ENCODE results near the gene HMG20A. TPM values are rescaled to one million over a fixed set of nuclear protein-coding genes. Genes with fewer than 3 reads are reported as not detected.

HMG20A gene
- total RNA-seq, 3 donors from 2014 or later (not counting 1 experiment from before 2014, with no cell fraction given): 48.4 to 71.0 (median 53.9) TPM

DNA sequence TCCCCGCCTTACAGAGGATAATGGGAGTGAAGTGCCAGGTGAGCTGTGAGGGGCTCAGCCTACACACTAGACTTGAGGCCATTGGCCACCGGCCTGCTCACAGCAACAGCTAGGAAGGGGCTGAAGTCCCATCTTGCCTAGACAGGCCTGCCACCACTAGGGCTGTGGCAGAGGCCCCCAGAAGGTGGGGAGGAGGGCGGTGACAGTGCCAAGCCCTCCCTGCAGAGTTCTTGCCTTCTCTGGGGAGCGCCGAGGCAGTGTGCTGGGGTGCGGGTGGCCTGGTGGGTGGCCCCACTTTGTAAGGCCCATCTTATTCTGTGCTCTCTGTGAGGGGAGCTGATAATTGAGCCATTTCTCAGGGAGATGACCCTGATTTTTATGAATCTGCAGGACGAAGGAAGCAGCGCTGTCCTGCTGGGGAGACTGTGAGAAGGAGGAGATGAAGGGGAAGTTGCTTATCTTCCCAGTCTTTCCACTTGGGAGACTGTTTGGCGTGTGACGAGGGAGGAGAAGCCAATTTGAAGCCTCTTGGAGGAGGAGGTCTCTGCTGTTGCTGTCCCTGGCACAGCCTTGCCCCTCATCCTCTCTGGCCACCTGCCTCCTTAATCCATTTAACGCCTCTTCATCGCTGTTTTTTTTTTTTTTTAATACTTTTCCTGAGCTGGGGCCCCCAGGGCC lies 107.7 kb downstream of the HMG20A start:
- 95% methylated on average over 12 of the region's 12 CpGs for WGBS (ENCODE audit: insufficient coverage)

DNA sequence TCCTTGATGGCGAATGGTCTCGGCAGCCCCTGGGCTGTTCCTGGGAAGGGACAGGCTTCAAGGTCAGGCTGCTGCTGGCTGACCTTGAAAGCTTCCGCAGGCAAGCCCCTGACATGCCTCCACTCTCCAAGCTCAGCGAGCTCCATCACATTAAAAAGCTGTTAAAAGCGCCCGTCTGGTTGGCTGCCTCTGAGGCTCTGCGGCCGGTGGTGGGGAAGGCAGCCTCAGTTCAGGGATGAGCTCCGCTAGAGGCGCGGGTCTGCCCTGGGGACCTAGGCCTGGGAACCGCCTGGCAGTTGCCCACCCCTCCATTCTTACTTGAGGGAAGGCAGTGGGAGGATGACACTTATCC lies 108.3 kb downstream of the HMG20A start:
- intact Hi-C loops (cut with micrococcal nuclease): no loop called here
- DNase-seq: no peak
- Mint-ChIP-seq H3K4me1 (no peaks in the 10 kb centered on the region), H3K27ac (no peak overlapping the region), H3K4me3 (no peak overlapping the region), H3K9me3 (no peaks in the 10 kb centered on the region), H3K27me3 (ENCODE audit: low read depth in 2 of 2) (peaks cover 0 to 12% of the 10 kb centered on the region in 2 donors), H3K36me3 (no peaks in the 10 kb centered on the region)
- Histone ChIP-seq H3K9me3 (ENCODE audit: control insufficient read depth, insufficient read depth, low read length) (no peaks in the 10 kb centered on the region), H3K36me3 (ENCODE audit: control insufficient read depth, insufficient read depth, low read length) (no peaks in the 10 kb centered on the region), H3K4me1 (ENCODE audit: control insufficient read depth, insufficient read depth, low read length) (no peaks in the 10 kb centered on the region), H3K4me3 (ENCODE audit: low read length) (no peak overlapping the region), H3K27ac (ENCODE audit: low read length) (no peak overlapping the region), H3K27me3 (ENCODE audit: control insufficient read depth, insufficient read depth, low read length) (no peaks in the 10 kb centered on the region)
- ATAC-seq: no peak
- 92% methylated on average over 12 of the region's 12 CpGs for WGBS (ENCODE audit: insufficient coverage)
- TF ChIP-seq CTCF (IDR thresholded peaks at IDR 0.05): no peak

More for the DNA sequence above, 107.7 kb downstream of the HMG20A start:
- no peak for DNase-seq
- Mint-ChIP-seq H3K4me3 (no peak overlapping the region), H3K36me3 (no peaks in the 10 kb centered on the region), H3K4me1 (no peaks in the 10 kb centered on the region), H3K9me3 (no peaks in the 10 kb centered on the region), H3K27ac (no peak overlapping the region), H3K27me3 (ENCODE audit: low read depth in 2 of 2) (peaks cover 0 to 12% of the 10 kb centered on the region in 2 donors)
- Histone ChIP-seq H3K4me1 (ENCODE audit: control insufficient read depth, insufficient read depth, low read length) (no peaks in the 10 kb centered on the region), H3K4me3 (ENCODE audit: low read length) (no peak overlapping the region), H3K27me3 (ENCODE audit: control insufficient read depth, insufficient read depth, low read length) (no peaks in the 10 kb centered on the region), H3K9me3 (ENCODE audit: control insufficient read depth, insufficient read depth, low read length) (no peaks in the 10 kb centered on the region), H3K27ac (ENCODE audit: low read length) (no peak overlapping the region), H3K36me3 (ENCODE audit: control insufficient read depth, insufficient read depth, low read length) (no peaks in the 10 kb centered on the region)
- TF ChIP-seq CTCF (IDR thresholded peaks at IDR 0.05): no peak
- ATAC-seq: no peak
- intact Hi-C loops (cut with micrococcal nuclease): no loop called here

DNA sequence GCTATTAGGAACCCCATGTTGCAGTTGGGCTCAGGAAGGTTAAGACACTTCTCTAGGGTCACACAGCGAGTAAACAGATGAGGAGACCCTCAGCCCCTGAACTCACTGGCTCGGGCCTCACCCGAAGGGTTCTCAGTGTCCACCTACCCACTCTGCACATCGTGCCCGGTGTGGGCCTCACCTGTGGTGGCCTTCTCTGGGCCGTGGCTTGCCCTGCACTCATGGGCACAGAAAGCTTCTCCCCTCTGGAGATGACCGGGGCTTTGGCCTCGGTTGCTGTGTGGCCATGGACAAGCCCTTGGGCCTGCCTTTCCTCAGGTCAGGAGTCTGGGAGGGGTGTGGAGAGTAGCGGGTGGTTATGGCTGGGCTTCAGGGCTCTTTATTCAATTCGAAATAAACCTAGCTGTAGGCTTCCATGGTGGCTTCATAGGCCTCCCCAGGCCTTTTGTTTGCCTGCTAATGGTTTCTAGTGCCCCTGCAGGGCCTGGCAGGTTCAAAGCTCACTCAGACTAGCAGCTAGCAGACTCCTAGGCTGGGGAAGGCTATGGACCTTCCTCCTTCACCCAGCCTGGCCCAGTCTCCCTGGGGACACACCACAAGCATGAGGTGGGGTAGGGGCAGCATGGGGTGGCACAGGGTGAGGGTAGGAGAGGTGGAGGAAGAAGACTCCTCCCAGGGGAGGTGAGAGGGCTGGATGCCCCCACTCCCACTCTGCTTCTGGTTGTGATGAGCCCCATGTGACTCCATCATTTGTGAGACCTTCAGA lies 108.9 kb downstream of the HMG20A start:
- no peaks in the 10 kb centered on the region for H3K4me1 ChIP-seq (ENCODE audit: control insufficient read depth, insufficient read depth, low read length)
- ATAC-seq (no peak), DNase-seq (no peak)
- intact Hi-C loops (cut with micrococcal nuclease): no loop called here
- no peak overlapping the region for H3K4me3 ChIP-seq (ENCODE audit: low read length)
- H3K36me3 Mint-ChIP-seq: no peaks in the 10 kb centered on the region
- peaks cover 0 to 12% of the 10 kb centered on the region in 2 donors for H3K27me3 Mint-ChIP-seq (ENCODE audit: low read depth in 2 of 2)
- H3K36me3 ChIP-seq (ENCODE audit: control insufficient read depth, insufficient read depth, low read length): no peaks in the 10 kb centered on the region
- WGBS (ENCODE audit: insufficient coverage): 95% methylated on average over 10 of the region's 10 CpGs
- no peak overlapping the region for H3K27ac Mint-ChIP-seq
- no peaks in the 10 kb centered on the region for H3K9me3 ChIP-seq (ENCODE audit: control insufficient read depth, insufficient read depth, low read length)
- no peak for TF ChIP-seq CTCF (IDR thresholded peaks at IDR 0.05)
- H3K9me3 Mint-ChIP-seq: no peaks in the 10 kb centered on the region
- no peak overlapping the region for H3K4me3 Mint-ChIP-seq
- H3K27ac ChIP-seq (ENCODE audit: low read length): no peak overlapping the region
- no peaks in the 10 kb centered on the region for H3K27me3 ChIP-seq (ENCODE audit: control insufficient read depth, insufficient read depth, low read length)
- no peaks in the 10 kb centered on the region for H3K4me1 Mint-ChIP-seq

All from natural killer cell (primary cell).